ENCODE data around the gene ECEL1. TPM values are rescaled to one million over a fixed set of nuclear protein-coding genes. Genes with fewer than 3 reads are reported as not detected.

ECEL1 gene
- total and polyA plus RNA-seq, 12 donors: 3.9 to 31.7 (median 7.3) TPM

- DNase-seq: peak in 1 of 7 donors; percentile 16
- H3K36me3 ChIP-seq (replicated peaks in 1 of 2): no peaks in the 10 kb centered on the region
- H3K4me3 ChIP-seq: no peak overlapping the region
- peaks cover 0 to 7% of the 10 kb centered on the region in 2 donors for H3K4me1 ChIP-seq (replicated peaks in 1 of 2)
- H3K9me3 ChIP-seq (replicated peaks in 1 of 3): no peaks in the 10 kb centered on the region
- 86 to 92% (median 89%) methylated on average over 20 to 31 of the region's 31 CpGs for WGBS, 4 donors
- TF ChIP-seq CTCF (IDR thresholded peaks at IDR 0.05): no peak
- TF ChIP-seq POLR2A (IDR thresholded peaks at IDR 0.05): no peak
- H3K27ac ChIP-seq: no peak overlapping the region
- intact Hi-C loops (cut with DNase I): no loop called here
- H3K27me3 ChIP-seq: peaks cover 40% of the 10 kb centered on the region
Measured at GRCh38 chr2:232482301-232483238, 5.1 kb downstream of the ECEL1 start.

- DNase-seq: peak in 1 of 7 donors; percentile 6
- intact Hi-C loops (cut with DNase I): no loop called here
- Histone ChIP-seq H3K27me3 (peaks cover 31% of the 10 kb centered on the region), H3K36me3 (replicated peaks in 1 of 2) (no peaks in the 10 kb centered on the region), H3K4me1 (replicated peaks in 1 of 2) (no peaks in the 10 kb centered on the region), H3K4me3 (no peak overlapping the region), H3K27ac (no peak overlapping the region), H3K9me3 (replicated peaks in 1 of 3) (no peaks in the 10 kb centered on the region)
- WGBS, 4 donors: 87 to 93% (median 89%) methylated on average over 13 to 29 of the region's 29 CpGs
- TF ChIP-seq CTCF (IDR thresholded peaks at IDR 0.05) (no peak), POLR2A (IDR thresholded peaks at IDR 0.05) (no peak)
Measured at GRCh38 chr2:232481322-232482140, 6.1 kb downstream of the ECEL1 start.

GRCh38 chr2:232480201-232481190 lies 7.1 kb downstream of the ECEL1 start:
- no peak for TF ChIP-seq CTCF (IDR thresholded peaks at IDR 0.05)
- no peak for TF ChIP-seq POLR2A (IDR thresholded peaks at IDR 0.05)
- Histone ChIP-seq H3K27ac (no peak overlapping the region), H3K9me3 (replicated peaks in 1 of 3) (no peaks in the 10 kb centered on the region), H3K4me1 (replicated peaks in 1 of 2) (no peaks in the 10 kb centered on the region), H3K36me3 (replicated peaks in 1 of 2) (no peaks in the 10 kb centered on the region), H3K27me3 (peaks cover 20% of the 10 kb centered on the region), H3K4me3 (no peak overlapping the region)
- intact Hi-C loops (cut with DNase I): no loop called here
- 85 to 88% (median 86%) methylated on average over 3 to 26 of the region's 26 CpGs for WGBS, 4 donors
- DNase-seq: peak in 1 of 7 donors; percentile 14
